ENCODE data around the gene LUM. TPM values are rescaled to one million over a fixed set of nuclear protein-coding genes. Genes with fewer than 3 reads are reported as not detected.

LUM gene
- total RNA-seq, 1 experiment from 2014 or later: 0.23 TPM

DNA sequence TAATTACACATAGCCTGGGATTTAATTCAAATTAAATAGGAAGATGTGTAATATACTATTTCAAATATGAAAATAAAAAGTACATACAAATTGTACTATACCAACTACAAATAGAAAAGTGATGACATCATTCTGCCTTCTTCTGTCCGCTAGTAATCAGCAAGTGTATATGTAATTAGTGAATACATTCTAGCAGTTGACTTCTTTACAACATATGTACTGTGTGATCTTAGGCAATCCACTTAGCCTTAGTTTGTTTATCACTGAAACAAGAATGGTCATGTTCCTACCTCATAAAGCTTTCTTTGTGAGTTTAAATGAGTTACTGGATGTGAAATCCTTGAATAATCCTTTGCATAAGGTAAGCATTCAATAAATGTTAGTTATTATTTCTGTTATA lies 7.8 kb upstream of the LUM start:
- H3K4me1 ChIP-seq (ENCODE audit: control insufficient read depth, insufficient read depth, low read length): no peaks in the 10 kb centered on the region
- H3K27me3 ChIP-seq (ENCODE audit: control insufficient read depth, insufficient read depth, low read length): no peaks in the 10 kb centered on the region
- H3K9me3 ChIP-seq (ENCODE audit: control insufficient read depth, insufficient read depth, low read depth, low read length): no peaks in the 10 kb centered on the region
- intact Hi-C loops (cut with micrococcal nuclease; ENCODE audit: unreplicated experiment) (no loop called here), in situ Hi-C loops (cut with HindIII; ENCODE audit: low pct_unique_long_range_greater_than_20kb, low sequenced_read_pairs) (no loop called here)
- ATAC-seq (no peak), DNase-seq (ENCODE audit: low read depth, low spot score) (no peak)
- BruUV-seq (replicated peaks): no TSS peak
- TF ChIP-seq, protein P1, sequence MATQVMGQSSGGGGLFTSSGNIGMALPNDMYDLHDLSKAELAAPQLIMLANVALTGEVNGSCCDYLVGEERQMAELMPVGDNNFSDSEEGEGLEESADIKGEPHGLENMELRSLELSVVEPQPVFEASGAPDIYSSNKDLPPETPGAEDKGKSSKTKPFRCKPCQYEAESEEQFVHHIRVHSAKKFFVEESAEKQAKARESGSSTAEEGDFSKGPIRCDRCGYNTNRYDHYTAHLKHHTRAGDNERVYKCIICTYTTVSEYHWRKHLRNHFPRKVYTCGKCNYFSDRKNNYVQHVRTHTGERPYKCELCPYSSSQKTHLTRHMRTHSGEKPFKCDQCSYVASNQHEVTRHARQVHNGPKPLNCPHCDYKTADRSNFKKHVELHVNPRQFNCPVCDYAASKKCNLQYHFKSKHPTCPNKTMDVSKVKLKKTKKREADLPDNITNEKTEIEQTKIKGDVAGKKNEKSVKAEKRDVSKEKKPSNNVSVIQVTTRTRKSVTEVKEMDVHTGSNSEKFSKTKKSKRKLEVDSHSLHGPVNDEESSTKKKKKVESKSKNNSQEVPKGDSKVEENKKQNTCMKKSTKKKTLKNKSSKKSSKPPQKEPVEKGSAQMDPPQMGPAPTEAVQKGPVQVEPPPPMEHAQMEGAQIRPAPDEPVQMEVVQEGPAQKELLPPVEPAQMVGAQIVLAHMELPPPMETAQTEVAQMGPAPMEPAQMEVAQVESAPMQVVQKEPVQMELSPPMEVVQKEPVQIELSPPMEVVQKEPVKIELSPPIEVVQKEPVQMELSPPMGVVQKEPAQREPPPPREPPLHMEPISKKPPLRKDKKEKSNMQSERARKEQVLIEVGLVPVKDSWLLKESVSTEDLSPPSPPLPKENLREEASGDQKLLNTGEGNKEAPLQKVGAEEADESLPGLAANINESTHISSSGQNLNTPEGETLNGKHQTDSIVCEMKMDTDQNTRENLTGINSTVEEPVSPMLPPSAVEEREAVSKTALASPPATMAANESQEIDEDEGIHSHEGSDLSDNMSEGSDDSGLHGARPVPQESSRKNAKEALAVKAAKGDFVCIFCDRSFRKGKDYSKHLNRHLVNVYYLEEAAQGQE (IDR thresholded peaks at IDR 0.05; ENCODE audit: insufficient read depth in 1 of 2, low read depth in 2 of 2, low read length in 1 of 2): no peak
- TF ChIP-seq TCF7L2 (IDR thresholded peaks at IDR 0.05; ENCODE audit: low read depth, low read length): no peak
- no peak for TF ChIP-seq SIN3A (IDR thresholded peaks at IDR 0.05; ENCODE audit: borderline replicate concordance, insufficient read depth, low read depth, low read length)
- TF ChIP-seq CTCF (IDR thresholded peaks at IDR 0.05): no peak
- TF ChIP-seq POLR2AphosphoS5 (IDR thresholded peaks at IDR 0.05; ENCODE audit: low read depth, low read length): no peak
- no peak overlapping the region for H3K27ac ChIP-seq (ENCODE audit: low read length)
- ChIA-PET POLR2A (no interaction called here), CTCF (no interaction called here)
- no peaks in the 10 kb centered on the region for H3K36me3 ChIP-seq (ENCODE audit: control insufficient read depth, insufficient read depth, low read length)
- H3K4me3 ChIP-seq (ENCODE audit: low read depth in 2 of 2, low read length in 2 of 2): no peak overlapping the region

GRCh38 chr12:91113621-91114020 lies 2.3 kb upstream of the LUM start:
- BruUV-seq (replicated peaks): no TSS peak
- Histone ChIP-seq H3K27me3 (ENCODE audit: control insufficient read depth, insufficient read depth, low read length) (no peaks in the 10 kb centered on the region), H3K4me3 (ENCODE audit: low read depth in 2 of 2, low read length in 2 of 2) (no peak overlapping the region), H3K9me3 (ENCODE audit: control insufficient read depth, insufficient read depth, low read depth, low read length) (no peaks in the 10 kb centered on the region), H3K4me1 (ENCODE audit: control insufficient read depth, insufficient read depth, low read length) (no peaks in the 10 kb centered on the region), H3K27ac (ENCODE audit: low read length) (no peak overlapping the region), H3K36me3 (ENCODE audit: control insufficient read depth, insufficient read depth, low read length) (no peaks in the 10 kb centered on the region; the same call in 1 of the 2 replicates)
- TF ChIP-seq POLR2AphosphoS5 (IDR thresholded peaks at IDR 0.05; ENCODE audit: low read depth, low read length): no peak
- TF ChIP-seq, protein P1 (IDR thresholded peaks at IDR 0.05; ENCODE audit: insufficient read depth in 1 of 2, low read depth in 2 of 2, low read length in 1 of 2): no peak
- no peak for TF ChIP-seq CTCF (IDR thresholded peaks at IDR 0.05)
- TF ChIP-seq SIN3A (IDR thresholded peaks at IDR 0.05; ENCODE audit: borderline replicate concordance, insufficient read depth, low read depth, low read length): no peak
- no peak for TF ChIP-seq TCF7L2 (IDR thresholded peaks at IDR 0.05; ENCODE audit: low read depth, low read length)
- intact Hi-C loops (cut with micrococcal nuclease; ENCODE audit: unreplicated experiment): no loop called here
- in situ Hi-C loops (cut with HindIII; ENCODE audit: low pct_unique_long_range_greater_than_20kb, low sequenced_read_pairs): no loop called here
- no peak for DNase-seq (ENCODE audit: low read depth, low spot score)
- ATAC-seq: no peak
- ChIA-PET POLR2A (no interaction called here), CTCF (no interaction called here)

Data from Panc1 (cell line).